ENCODE data around the gene MARCHF4. TPM values are rescaled to one million over a fixed set of nuclear protein-coding genes. Genes with fewer than 3 reads are reported as not detected.

Gene MARCHF4
- total RNA-seq, 2 donors from 2014 or later: 0.44 to 0.58 TPM

DNA sequence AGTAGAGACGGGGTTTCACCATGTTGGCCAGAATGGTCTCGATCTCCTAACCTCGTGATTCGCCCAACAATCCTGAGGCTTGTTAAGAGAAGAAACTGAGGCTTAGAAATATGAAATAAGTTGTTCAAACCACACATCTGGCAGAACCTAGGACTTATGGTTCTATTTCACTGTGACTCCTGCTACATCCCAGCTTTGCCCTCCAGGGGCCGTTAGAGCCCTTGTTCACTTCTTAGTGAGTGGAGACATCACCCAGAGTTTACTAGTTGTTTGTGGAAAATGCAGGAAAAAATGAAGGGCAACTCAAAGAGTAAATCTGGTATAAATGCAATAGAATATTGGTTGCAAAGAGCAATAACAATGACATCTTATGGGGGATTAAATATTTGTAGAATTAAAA, 43.9 kb downstream of the MARCHF4 start:
- Histone ChIP-seq H3K9me3 (no peaks in the 10 kb centered on the region), H3K27ac (no peak overlapping the region), H3K9ac (ENCODE audit: low read depth in 2 of 2, low read length in 2 of 2) (no peak overlapping the region), H3K4me1 (no peaks in the 10 kb centered on the region), H3K4me3 (no peak overlapping the region), H3K27me3 (no peaks in the 10 kb centered on the region), H3K36me3 (no peaks in the 10 kb centered on the region)
- intact Hi-C loops (cut with DNase I): no loop called here
- TF ChIP-seq, protein P1, sequence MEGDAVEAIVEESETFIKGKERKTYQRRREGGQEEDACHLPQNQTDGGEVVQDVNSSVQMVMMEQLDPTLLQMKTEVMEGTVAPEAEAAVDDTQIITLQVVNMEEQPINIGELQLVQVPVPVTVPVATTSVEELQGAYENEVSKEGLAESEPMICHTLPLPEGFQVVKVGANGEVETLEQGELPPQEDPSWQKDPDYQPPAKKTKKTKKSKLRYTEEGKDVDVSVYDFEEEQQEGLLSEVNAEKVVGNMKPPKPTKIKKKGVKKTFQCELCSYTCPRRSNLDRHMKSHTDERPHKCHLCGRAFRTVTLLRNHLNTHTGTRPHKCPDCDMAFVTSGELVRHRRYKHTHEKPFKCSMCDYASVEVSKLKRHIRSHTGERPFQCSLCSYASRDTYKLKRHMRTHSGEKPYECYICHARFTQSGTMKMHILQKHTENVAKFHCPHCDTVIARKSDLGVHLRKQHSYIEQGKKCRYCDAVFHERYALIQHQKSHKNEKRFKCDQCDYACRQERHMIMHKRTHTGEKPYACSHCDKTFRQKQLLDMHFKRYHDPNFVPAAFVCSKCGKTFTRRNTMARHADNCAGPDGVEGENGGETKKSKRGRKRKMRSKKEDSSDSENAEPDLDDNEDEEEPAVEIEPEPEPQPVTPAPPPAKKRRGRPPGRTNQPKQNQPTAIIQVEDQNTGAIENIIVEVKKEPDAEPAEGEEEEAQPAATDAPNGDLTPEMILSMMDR (IDR thresholded peaks at IDR 0.05): no peak
- DNase-seq: no peak

DNA sequence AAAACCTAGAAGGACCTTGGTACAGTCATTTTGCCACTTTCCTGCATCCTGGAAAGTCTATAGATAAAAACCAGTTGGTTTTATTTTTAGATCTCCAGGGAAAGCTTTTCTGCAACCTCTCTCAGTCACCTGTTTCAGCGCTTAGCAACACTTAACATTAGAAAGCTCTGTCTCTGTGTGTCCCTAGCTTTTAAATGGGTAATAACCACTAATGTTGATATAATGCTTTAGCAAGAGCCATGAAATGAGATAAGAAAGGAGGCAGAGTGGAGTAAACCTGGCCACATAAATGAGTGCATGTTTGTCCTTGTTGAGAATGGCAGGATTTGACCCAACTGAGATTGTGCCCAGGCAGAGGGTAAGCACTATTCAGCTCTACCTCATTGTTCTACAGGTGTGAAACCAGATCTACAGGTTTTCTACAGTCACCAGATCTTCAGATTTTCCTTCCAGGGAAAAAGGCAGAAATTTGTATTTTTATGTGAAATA, 44.8 kb downstream of the MARCHF4 start:
- Histone ChIP-seq H3K27ac (no peak overlapping the region), H3K4me3 (no peak overlapping the region), H3K27me3 (no peaks in the 10 kb centered on the region), H3K9ac (ENCODE audit: low read depth in 2 of 2, low read length in 2 of 2) (no peak overlapping the region), H3K4me1 (no peaks in the 10 kb centered on the region), H3K36me3 (no peaks in the 10 kb centered on the region), H3K9me3 (no peaks in the 10 kb centered on the region)
- TF ChIP-seq, protein P1 (IDR thresholded peaks at IDR 0.05): no peak
- DNase-seq: no peak
- intact Hi-C loops (cut with DNase I): no loop called here

Other genes with a start within 250 kb of the MARCHF4 start
- 10 to 100 TPM; 13.8 to 18.1 TPM for gene SMARCAL1, start 40.0 kb upstream of the MARCHF4 start, total RNA-seq
- gene RPL37A, start 126.4 kb upstream of the MARCHF4 start, total RNA-seq: 1,000 to 10,000 TPM; 1,895 to 2,156 TPM

Data from colonic mucosa (tissue), 4 donors.